GM21717 (cell line): ENCODE measurements around the gene CLDN9.

Experiments
- ATAC-seq: cut with Tn5 transposase; IDR thresholded peaks from one replicate; pipeline ENCODE4 v1.9.1; 2021; ENCODE audit warnings: mild to moderate bottlenecking, moderate library complexity; ENCODE audit not compliant: unreplicated experiment

CLDN9 gene

GRCh38 chr16:3017794-3018506, 5.2 kb downstream of the CLDN9 start, which contains the start of gene CLDN6:
TSS of gene CLDN6 (minus strand) at chr16:3018183. CDS start at chr16:3016021, 2,162 bp downstream.
- ATAC-seq = no peak

- no peak for ATAC-seq
Observed at GRCh38 chr16:3019594-3020246, 7.0 kb downstream of the CLDN9 start.

GRCh38 chr16:3020247-3020603, 7.5 kb downstream of the CLDN9 start, which contains the start of gene TNFRSF12A:
TSS of gene TNFRSF12A (plus strand) at chr16:3020368. CDS start at chr16:3020398, 30 bp downstream.
- ATAC-seq = no peak

GRCh38 chr16:3020604-3021448, 8.1 kb downstream of the CLDN9 start:
- ATAC-seq = no peak

GRCh38 chr16:3021449-3022207, 8.9 kb downstream of the CLDN9 start:
- ATAC-seq = no peak

- no peak for ATAC-seq
Observed at GRCh38 chr16:3022208-3022683, 9.5 kb downstream of the CLDN9 start.

- no peak for ATAC-seq
Observed at GRCh38 chr16:3022684-3023414, 10.1 kb downstream of the CLDN9 start.

- peak; percentile 3 for ATAC-seq
Observed at GRCh38 chr16:3023415-3023668, 10.6 kb downstream of the CLDN9 start.

GRCh38 chr16:3023669-3024478, 11.2 kb downstream of the CLDN9 start, which contains the start of the genes HCFC1R1 and THOC6:
TSS of gene HCFC1R1 (minus strand) at chr16:3023942. CDS start at chr16:3023941, 1 bp downstream.
TSS of gene THOC6 (plus strand) at chr16:3024035. CDS start at chr16:3024327, 292 bp downstream.
- peak; percentile 70 for ATAC-seq

- ATAC-seq = no peak
Observed at GRCh38 chr16:3025032-3026002, 12.6 kb downstream of the CLDN9 start.

GRCh38 chr16:3026003-3026378, 13.3 kb downstream of the CLDN9 start:
- ATAC-seq = no peak

GRCh38 chr16:3026609-3027488, 14.1 kb downstream of the CLDN9 start:
- ATAC-seq = no peak

- no peak for ATAC-seq
Observed at GRCh38 chr16:3027489-3027795, 14.7 kb downstream of the CLDN9 start.

GRCh38 chr16:3027983-3028715, 15.4 kb downstream of the CLDN9 start:
- ATAC-seq = no peak

- no peak for ATAC-seq
Observed at GRCh38 chr16:3028716-3029319, 16.1 kb downstream of the CLDN9 start.
